ENCODE measurements around the gene IQCF2. TPM values are rescaled to one million over a fixed set of nuclear protein-coding genes. Genes with fewer than 3 reads are reported as not detected.
A peak's percentile ranks its signal among the peaks of the same experiment; 100 is the strongest.
"Not testable (repeated sequence)": the region's sequence is repeated elsewhere in the genome, so short reads cannot be mapped to it uniquely, and the experiment has no call there.

The IQCF2 gene
- not detected in 2 replicates for polyA plus RNA-seq (2014; cell fraction: cytosol; rRNA removed)
- not detected in 2 replicates for polyA plus RNA-seq (2014; cell fraction: nucleus; rRNA removed)

- DNase-seq (ENCODE audit: low spot score), result no peak
These were observed at the start of gene IQCF2 for GRCh38 chr3:51860703-51861665. TSS of gene IQCF2 (plus strand) at chr3:51861615. CDS start at chr3:51861667, 52 bp downstream.

- no peak for DNase-seq (ENCODE audit: low spot score)
These were observed 47.9 kb upstream of the IQCF2 start for GRCh38 chr3:51813539-51813938.

- DNase-seq (ENCODE audit: low spot score), result no peak
These were observed 47.4 kb upstream of the IQCF2 start for GRCh38 chr3:51814034-51814433.

- DNase-seq (ENCODE audit: low spot score), result no peak
These were observed 45.8 kb upstream of the IQCF2 start for GRCh38 chr3:51815614-51816013.

GRCh38 chr3:51816723-51817122 is 44.7 kb upstream of the IQCF2 start:
- DNase-seq (ENCODE audit: low spot score), result no peak

- DNase-seq (ENCODE audit: low spot score), result no peak
These were observed 44.0 kb upstream of the IQCF2 start for GRCh38 chr3:51817375-51817774.

- DNase-seq (ENCODE audit: low spot score), result no peak
These were observed 42.3 kb upstream of the IQCF2 start for GRCh38 chr3:51819151-51819550.

- DNase-seq (ENCODE audit: low spot score), result peak; percentile 9
These were observed 41.6 kb upstream of the IQCF2 start for GRCh38 chr3:51819709-51820406.

- DNase-seq (ENCODE audit: low spot score), result no peak
These were observed 33.1 kb upstream of the IQCF2 start for GRCh38 chr3:51828297-51828696.

- DNase-seq (ENCODE audit: low spot score), result peak; percentile 3
These were observed 31.1 kb upstream of the IQCF2 start for GRCh38 chr3:51830345-51830744.

- no peak for DNase-seq (ENCODE audit: low spot score)
These were observed 30.5 kb upstream of the IQCF2 start for GRCh38 chr3:51830836-51831385.

GRCh38 chr3:51836606-51837005 is 24.8 kb upstream of the IQCF2 start:
- DNase-seq (ENCODE audit: low spot score), result no peak

GRCh38 chr3:51845129-51845528 is 16.3 kb upstream of the IQCF2 start:
- no peak for DNase-seq (ENCODE audit: low spot score)

GRCh38 chr3:51855411-51855810 is 6.0 kb upstream of the IQCF2 start:
- DNase-seq (ENCODE audit: low spot score), result not testable (repeated sequence)

- DNase-seq (ENCODE audit: low spot score), result no peak
These were observed 1.5 kb downstream of the IQCF2 start for GRCh38 chr3:51862886-51863285.

- not testable (repeated sequence) for DNase-seq (ENCODE audit: low spot score)
These were observed 7.5 kb downstream of the IQCF2 start for GRCh38 chr3:51868896-51869295.

- DNase-seq (ENCODE audit: low spot score), result no peak
These were observed 7.9 kb downstream of the IQCF2 start for GRCh38 chr3:51869304-51869703.

- no peak for DNase-seq (ENCODE audit: low spot score)
These were observed 11.9 kb downstream of the IQCF2 start for GRCh38 chr3:51873253-51873766.

- no peak for DNase-seq (ENCODE audit: low spot score)
These were observed 12.5 kb downstream of the IQCF2 start for GRCh38 chr3:51873876-51874275.

- DNase-seq (ENCODE audit: low spot score), result no peak
These were observed 13.0 kb downstream of the IQCF2 start for GRCh38 chr3:51874411-51874810.

GRCh38 chr3:51874889-51875288 is 13.5 kb downstream of the IQCF2 start:
- DNase-seq (ENCODE audit: low spot score), result no peak

GRCh38 chr3:51875501-51875900 is 14.1 kb downstream of the IQCF2 start, which contains the start of gene IQCF5:
TSS of gene IQCF5 (minus strand) at chr3:51875601. CDS start at chr3:51875531, 70 bp downstream.
- no peak for DNase-seq (ENCODE audit: low spot score)
